ENCODE data around the gene STAG3.
"Not testable (repeated sequence)": the region's sequence is repeated elsewhere in the genome, so short reads cannot be mapped to it uniquely, and the experiment has no call there.

Gene STAG3, protein sequence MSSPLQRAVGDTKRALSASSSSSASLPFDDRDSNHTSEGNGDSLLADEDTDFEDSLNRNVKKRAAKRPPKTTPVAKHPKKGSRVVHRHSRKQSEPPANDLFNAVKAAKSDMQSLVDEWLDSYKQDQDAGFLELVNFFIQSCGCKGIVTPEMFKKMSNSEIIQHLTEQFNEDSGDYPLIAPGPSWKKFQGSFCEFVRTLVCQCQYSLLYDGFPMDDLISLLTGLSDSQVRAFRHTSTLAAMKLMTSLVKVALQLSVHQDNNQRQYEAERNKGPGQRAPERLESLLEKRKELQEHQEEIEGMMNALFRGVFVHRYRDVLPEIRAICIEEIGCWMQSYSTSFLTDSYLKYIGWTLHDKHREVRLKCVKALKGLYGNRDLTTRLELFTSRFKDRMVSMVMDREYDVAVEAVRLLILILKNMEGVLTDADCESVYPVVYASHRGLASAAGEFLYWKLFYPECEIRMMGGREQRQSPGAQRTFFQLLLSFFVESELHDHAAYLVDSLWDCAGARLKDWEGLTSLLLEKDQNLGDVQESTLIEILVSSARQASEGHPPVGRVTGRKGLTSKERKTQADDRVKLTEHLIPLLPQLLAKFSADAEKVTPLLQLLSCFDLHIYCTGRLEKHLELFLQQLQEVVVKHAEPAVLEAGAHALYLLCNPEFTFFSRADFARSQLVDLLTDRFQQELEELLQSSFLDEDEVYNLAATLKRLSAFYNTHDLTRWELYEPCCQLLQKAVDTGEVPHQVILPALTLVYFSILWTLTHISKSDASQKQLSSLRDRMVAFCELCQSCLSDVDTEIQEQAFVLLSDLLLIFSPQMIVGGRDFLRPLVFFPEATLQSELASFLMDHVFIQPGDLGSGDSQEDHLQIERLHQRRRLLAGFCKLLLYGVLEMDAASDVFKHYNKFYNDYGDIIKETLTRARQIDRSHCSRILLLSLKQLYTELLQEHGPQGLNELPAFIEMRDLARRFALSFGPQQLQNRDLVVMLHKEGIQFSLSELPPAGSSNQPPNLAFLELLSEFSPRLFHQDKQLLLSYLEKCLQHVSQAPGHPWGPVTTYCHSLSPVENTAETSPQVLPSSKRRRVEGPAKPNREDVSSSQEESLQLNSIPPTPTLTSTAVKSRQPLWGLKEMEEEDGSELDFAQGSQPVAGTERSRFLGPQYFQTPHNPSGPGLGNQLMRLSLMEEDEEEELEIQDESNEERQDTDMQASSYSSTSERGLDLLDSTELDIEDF

DNA sequence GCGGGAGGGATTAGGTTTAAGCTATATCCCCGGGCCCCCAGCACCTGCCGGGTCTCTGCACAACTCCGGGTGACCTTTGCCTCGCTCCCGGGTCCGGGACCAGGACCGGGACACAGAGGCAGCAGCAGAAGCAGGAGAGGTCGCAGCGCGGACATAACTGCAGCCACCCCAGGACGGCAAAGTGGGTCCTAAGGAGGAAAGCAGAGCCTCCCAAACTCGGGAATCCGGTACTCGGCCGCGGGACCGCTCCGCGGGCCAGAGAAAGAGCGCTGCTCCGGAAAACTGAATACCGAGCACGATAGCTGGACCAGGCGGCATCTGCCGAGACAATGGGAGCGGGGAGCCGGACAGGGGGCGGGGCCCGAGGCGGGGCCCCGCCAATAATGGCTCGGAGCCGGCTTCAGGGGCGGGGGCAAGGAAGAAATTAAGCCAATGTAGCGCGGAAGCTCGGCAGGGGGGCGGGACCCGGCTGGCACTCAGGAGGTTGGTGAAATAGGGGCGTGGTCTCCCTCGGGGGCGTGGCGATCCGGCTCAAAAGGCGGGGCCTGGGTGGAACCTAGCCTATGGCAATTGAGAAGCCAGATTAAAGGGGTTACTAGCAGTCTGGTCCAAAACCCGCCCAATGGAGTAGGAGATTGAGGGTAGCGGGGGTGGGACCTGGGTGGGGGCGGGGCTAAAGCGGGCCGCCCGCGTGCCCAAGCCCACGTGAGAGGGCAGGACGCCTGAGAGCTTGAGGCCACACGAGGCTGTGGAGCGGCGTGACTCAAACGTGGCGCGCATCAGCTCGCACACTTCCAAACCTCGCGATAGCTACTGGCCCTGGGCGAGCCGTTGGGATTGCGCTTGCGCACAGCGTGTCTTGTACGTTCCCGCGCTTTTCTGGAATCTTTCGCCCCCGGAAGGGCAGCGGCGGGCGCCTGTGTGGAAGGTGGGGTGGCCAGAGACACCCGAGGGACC lies at the start of gene STAG3, which contains the start of gene GPC2:
STAG3 (plus strand) TSS at position 874 of the 957 bp plus-strand sequence. CDS start 2,639 bp downstream, outside the sequence.
GPC2 (minus strand) TSS at position 337 of the 957 bp plus-strand sequence; CDS start at position 155, 182 bp downstream.
- DNase-seq (ENCODE audit: extremely low read depth, insufficient read length) = peak; percentile 99
- peak within 1 kb of the TSS; percentile 63 for H3K4me3 ChIP-seq (replicated peaks; ENCODE audit: low read depth, low read length)
- TF ChIP-seq, protein P1, sequence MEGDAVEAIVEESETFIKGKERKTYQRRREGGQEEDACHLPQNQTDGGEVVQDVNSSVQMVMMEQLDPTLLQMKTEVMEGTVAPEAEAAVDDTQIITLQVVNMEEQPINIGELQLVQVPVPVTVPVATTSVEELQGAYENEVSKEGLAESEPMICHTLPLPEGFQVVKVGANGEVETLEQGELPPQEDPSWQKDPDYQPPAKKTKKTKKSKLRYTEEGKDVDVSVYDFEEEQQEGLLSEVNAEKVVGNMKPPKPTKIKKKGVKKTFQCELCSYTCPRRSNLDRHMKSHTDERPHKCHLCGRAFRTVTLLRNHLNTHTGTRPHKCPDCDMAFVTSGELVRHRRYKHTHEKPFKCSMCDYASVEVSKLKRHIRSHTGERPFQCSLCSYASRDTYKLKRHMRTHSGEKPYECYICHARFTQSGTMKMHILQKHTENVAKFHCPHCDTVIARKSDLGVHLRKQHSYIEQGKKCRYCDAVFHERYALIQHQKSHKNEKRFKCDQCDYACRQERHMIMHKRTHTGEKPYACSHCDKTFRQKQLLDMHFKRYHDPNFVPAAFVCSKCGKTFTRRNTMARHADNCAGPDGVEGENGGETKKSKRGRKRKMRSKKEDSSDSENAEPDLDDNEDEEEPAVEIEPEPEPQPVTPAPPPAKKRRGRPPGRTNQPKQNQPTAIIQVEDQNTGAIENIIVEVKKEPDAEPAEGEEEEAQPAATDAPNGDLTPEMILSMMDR (IDR thresholded peaks at IDR 0.05; ENCODE audit: insufficient read depth, low read length, poor library complexity, severe bottlenecking) = no peak
- H3K27me3 ChIP-seq (replicated peaks; ENCODE audit: control insufficient read depth, insufficient read depth, low read length) = no peaks in the 10 kb centered on the region
- H3K36me3 ChIP-seq (ENCODE audit: control insufficient read depth, insufficient read depth, low read length) = no peaks in the 10 kb centered on the region

DNA sequence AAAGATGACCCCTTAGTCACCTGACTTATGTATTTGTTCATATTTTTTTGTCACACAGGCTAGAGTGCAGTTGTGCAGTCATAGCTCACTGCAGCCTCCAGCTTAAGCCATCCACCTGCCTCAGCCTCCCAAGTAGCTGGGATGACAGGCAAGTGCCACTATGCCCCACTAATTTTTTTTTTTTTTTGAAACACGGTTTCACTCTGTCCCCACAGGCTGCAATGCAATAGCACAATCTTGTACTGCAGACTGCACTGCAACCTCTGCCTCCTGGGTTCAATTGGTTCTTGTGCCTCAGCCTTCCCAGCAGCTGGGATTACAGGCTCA lies 49.1 kb upstream of the STAG3 start:
- no peak overlapping the region for H3K4me3 ChIP-seq (replicated peaks; ENCODE audit: low read depth, low read length)
- no peak for DNase-seq (ENCODE audit: extremely low read depth, insufficient read length)
- TF ChIP-seq, protein P1 (IDR thresholded peaks at IDR 0.05; ENCODE audit: insufficient read depth, low read length, poor library complexity, severe bottlenecking) = no peak

DNA sequence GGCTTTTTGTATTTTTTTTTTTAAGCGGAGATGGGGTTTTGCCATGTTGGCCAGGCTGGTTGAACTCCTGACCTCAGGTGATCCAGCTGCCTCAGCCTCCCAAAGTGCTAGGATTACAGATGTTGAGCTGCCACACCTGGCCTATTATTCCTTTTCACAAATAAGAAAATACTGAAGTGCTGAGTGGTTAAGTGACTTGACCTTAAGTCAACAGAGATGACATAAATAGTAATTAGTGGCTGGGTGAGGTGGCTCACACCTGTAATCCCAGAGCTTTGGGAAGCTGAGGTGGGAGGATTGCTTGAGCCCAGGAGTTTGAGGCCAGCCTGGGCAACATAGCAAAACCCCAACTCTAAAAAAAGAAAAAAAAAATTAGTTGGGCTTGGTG lies 47.5 kb upstream of the STAG3 start:
- H3K27me3 ChIP-seq (replicated peaks; ENCODE audit: control insufficient read depth, insufficient read depth, low read length); H3K36me3 ChIP-seq (ENCODE audit: control insufficient read depth, insufficient read depth, low read length); DNase-seq (ENCODE audit: extremely low read depth, insufficient read length); H3K4me3 ChIP-seq (replicated peaks; ENCODE audit: low read depth, low read length): not testable (repeated sequence)

More for the DNA sequence above, 49.1 kb upstream of the STAG3 start:
- Histone ChIP-seq H3K36me3 (ENCODE audit: control insufficient read depth, insufficient read depth, low read length) (no peaks in the 10 kb centered on the region), H3K27me3 (replicated peaks; ENCODE audit: control insufficient read depth, insufficient read depth, low read length) (no peaks in the 10 kb centered on the region)

DNA sequence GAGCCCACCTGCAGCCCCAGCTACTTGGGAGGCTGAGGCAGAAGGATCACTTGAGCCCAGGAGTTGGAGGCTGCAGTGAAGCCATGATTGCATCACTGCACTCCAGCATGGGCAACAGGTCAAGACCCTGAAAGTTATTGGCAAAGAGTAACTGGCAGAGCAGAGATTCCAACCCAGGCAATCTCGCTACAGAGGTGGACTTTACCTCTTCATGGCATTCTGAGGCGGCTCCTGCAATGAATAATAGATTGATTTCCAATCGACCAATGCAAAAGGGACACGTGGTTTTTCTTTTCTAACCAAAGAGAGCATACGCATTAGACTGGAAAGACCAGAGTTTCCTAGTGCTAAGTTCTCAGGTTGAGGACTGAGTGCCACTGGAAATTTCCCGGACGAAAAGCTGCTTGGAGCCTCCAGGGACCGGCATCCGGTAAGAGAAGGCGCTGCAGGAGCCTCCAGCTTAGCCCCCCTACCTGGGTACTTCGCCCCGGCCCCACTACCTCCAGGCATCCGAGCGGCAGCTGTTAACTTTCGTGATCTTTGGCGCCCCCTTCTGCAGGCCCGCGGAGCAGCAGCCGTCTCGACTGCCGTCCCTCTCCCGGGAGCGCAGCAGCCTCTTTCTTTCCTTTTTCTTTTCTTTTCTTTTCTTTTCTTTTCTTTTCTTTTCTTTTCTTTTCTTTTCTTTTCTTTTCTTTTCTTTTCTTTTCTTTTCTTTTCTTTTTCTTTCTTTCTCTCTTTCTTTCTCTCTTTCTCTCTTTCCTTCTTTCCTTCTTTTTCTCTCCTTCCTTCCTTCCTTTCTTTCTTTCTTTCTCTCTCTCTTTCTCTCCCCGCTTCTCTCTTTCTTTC lies 46.9 kb upstream of the STAG3 start:
- Histone ChIP-seq H3K4me3 (replicated peaks; ENCODE audit: low read depth, low read length) (no peak overlapping the region), H3K27me3 (replicated peaks; ENCODE audit: control insufficient read depth, insufficient read depth, low read length) (no peaks in the 10 kb centered on the region), H3K36me3 (ENCODE audit: control insufficient read depth, insufficient read depth, low read length) (no peaks in the 10 kb centered on the region)
- DNase-seq (ENCODE audit: extremely low read depth, insufficient read length) = peak; percentile 63
- TF ChIP-seq, protein P1 (IDR thresholded peaks at IDR 0.05; ENCODE audit: insufficient read depth, low read length, poor library complexity, severe bottlenecking) = peak; percentile 81

DNA sequence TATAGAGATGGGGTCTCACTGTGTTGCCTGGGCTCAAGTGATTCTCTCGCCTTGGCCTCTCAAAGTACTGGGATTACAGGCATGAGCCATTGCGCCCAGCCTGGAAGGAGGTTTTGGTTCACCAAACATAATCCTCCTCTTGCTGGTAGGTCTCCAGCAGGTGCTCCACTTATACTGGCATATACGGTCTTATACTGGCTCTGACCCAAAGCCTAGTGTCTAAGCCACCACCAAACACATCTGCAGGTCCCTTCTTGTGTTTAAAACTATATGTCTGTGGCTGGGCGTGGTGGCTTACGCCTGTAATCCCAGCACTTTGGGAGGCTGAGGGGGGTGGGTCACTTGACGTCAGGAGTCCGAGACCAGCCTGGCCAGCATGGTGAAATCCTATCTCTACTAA lies 45.6 kb upstream of the STAG3 start:
- no peak for DNase-seq (ENCODE audit: extremely low read depth, insufficient read length)
- no peaks in the 10 kb centered on the region for H3K36me3 ChIP-seq (ENCODE audit: control insufficient read depth, insufficient read depth, low read length)
- H3K27me3 ChIP-seq (replicated peaks; ENCODE audit: control insufficient read depth, insufficient read depth, low read length) = no peaks in the 10 kb centered on the region
- TF ChIP-seq, protein P1 (IDR thresholded peaks at IDR 0.05; ENCODE audit: insufficient read depth, low read length, poor library complexity, severe bottlenecking) = no peak
- H3K4me3 ChIP-seq (replicated peaks; ENCODE audit: low read depth, low read length) = no peak overlapping the region

Measured in GM06990 (cell line).